Bronchial epithelial cell (primary cell): Measurements from ENCODE around the gene TXNRD2. TPM values are rescaled to one million over a fixed set of nuclear protein-coding genes. Genes with fewer than 3 reads are reported as not detected.

Source experiments
- DNase-seq: peaks from one replicate; pipeline ENCODE4 v3.0.0-alpha.2; 2010; ENCODE audit warnings: low read depth
- FAIRE-seq: peaks from 2 replicates; lab custom pipeline; 2011; peaks lifted over from hg19 to GRCh38; lab: Jason Lieb, UNC
- H3K27me3 ChIP-seq: 2 replicates; pipeline ENCODE4 v1.5.1; 2011; ENCODE audit warnings: low read length; ENCODE audit not compliant: control insufficient read depth, insufficient read depth
- H3K36me3 ChIP-seq: 2 replicates; pipeline ENCODE4 v1.5.1; 2011; ENCODE audit warnings: low read length; ENCODE audit not compliant: control insufficient read depth, insufficient read depth
- H3K4me3 ChIP-seq: 2 replicates; pipeline ENCODE4 v1.5.1; 2011; ENCODE audit warnings: mild to moderate bottlenecking, low read depth, low read length, control low read depth
- CTCF ChIP-seq: IDR thresholded peaks from 2 replicates; pipeline ENCODE4 v1.5.1; 2011; ENCODE audit warnings: mild to moderate bottlenecking, moderate library complexity, low read length, control low read depth, inconsistent platforms; ENCODE audit not compliant: insufficient read depth, severe bottlenecking
- total RNA-seq: library from RNA; depleted of rRNA; stranded (reverse); fragments of >200 nt; gene quantifications from 2 replicates; pipeline ENCODE4 v1.2.1, GENCODE V29; 2014

TXNRD2 gene
- total RNA-seq, 1 donor from 2014 or later: 12.9 TPM

GRCh38 chr22:19827341-19828034 is 114.1 kb downstream of the TXNRD2 start:
- Histone ChIP-seq H3K4me3 (no peak overlapping the region), H3K36me3 (no peaks in the 10 kb centered on the region), H3K27me3 (no peaks in the 10 kb centered on the region)
- DNase-seq: no peak
- FAIRE-seq: no peak
- no peak for TF ChIP-seq CTCF

DNA sequence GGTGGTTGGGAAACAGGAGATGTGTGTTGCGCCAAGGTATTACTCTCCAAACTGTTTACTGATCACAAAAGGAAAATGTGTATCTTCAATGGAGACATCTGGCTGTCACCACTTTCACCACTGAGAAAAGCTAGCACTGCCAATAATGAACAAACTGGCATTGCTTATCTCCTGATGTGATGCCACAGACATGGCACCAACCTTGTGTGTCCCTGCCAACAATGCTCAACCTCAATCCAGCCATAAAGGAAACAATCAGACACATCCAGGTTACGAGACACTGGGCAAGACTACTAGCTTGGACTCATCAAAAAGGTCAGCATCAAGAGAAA is 115.0 kb downstream of the TXNRD2 start:
- Histone ChIP-seq H3K36me3 (no peaks in the 10 kb centered on the region), H3K4me3 (no peak overlapping the region), H3K27me3 (no peaks in the 10 kb centered on the region)
- FAIRE-seq: no peak
- DNase-seq: no peak
- TF ChIP-seq CTCF: no peak

DNA sequence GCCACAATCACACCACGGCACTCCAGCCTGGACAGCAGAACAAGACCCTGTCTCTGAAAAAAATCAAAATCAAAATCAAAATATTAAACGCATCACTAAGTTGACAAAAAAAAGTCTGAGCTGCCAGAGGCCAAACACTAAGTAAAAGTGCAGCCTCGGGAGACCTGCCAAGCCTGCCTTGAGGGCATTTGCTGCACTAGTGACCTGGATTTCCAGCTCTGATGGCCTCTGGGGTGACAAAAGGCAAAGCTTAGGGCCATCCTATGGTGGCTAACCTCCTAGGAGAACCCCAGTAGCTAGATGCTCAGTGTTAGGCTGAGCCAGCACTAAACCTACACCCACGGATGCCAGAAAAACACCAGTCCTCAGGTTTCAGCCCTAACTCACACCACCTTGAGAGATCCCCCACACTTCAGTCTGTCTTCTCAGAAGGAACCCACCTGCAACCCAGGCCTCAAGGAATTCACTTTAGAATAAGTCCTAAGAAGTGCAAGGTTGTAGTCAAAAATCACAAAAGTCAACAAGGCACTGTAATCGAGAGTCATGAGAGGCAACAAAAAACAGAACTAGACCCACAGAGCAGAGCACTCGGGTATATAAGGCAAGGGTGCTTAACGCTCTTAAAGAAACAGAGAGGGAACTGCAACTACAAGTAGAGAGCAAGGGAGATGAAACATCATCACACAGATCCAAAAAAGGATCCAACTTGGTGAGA is 115.6 kb downstream of the TXNRD2 start:
- DNase-seq (no peak), FAIRE-seq (no peak)
- no peak for TF ChIP-seq CTCF
- Histone ChIP-seq H3K27me3 (no peaks in the 10 kb centered on the region), H3K4me3 (no peak overlapping the region), H3K36me3 (no peaks in the 10 kb centered on the region)

Other genes with a start within 250 kb of the TXNRD2 start
- gene SEPTIN5, start 227.3 kb downstream of the TXNRD2 start, total RNA-seq: 5.8 and 18.3 TPM in 2 replicates
- 0.90 TPM in 1 of 2 replicates, not detected in the other for gene GP1BB, start 218.3 kb downstream of the TXNRD2 start, total RNA-seq
- 5.4 and 12.9 TPM in 2 replicates for gene TBX1, start 181.0 kb downstream of the TXNRD2 start, total RNA-seq
- gene GNB1L, start 86.9 kb downstream of the TXNRD2 start, total RNA-seq: 2.8 and 7.6 TPM in 2 replicates
- gene RTL10, start 86.9 kb downstream of the TXNRD2 start, total RNA-seq: 9.5 and 11.0 TPM in 2 replicates
- gene COMT, start within 50 bp of the TXNRD2 start, total RNA-seq: 221 and 272 TPM in 2 replicates
- gene ARVCF, start 75.0 kb upstream of the TXNRD2 start, total RNA-seq: 19.2 and 23.2 TPM in 2 replicates
- 41.6 and 44.2 TPM in 2 replicates for gene TANGO2, start 79.3 kb upstream of the TXNRD2 start, total RNA-seq
- 30.5 and 39.8 TPM in 2 replicates for gene DGCR8, start 138.4 kb upstream of the TXNRD2 start, total RNA-seq
- 147 and 263 TPM in 2 replicates for gene RANBP1, start 174.3 kb upstream of the TXNRD2 start, total RNA-seq
- 37.9 and 40.7 TPM in 2 replicates for gene TRMT2A, start 175.4 kb upstream of the TXNRD2 start, total RNA-seq
- gene ZDHHC8, start 190.0 kb upstream of the TXNRD2 start, total RNA-seq: 4.1 and 6.6 TPM in 2 replicates
- not detected in 2 replicates for gene CCDC188, start 209.2 kb upstream of the TXNRD2 start, total RNA-seq